Mucosa of gallbladder (tissue), 1 donor: ENCODE data around the gene RNF223. TPM values are rescaled to one million over a fixed set of nuclear protein-coding genes. Genes with fewer than 3 reads are reported as not detected.

ENCODE experiments used
- DNase-seq: peaks from one replicate; pipeline ENCODE4 v3.0.0-alpha.2; 2020; ENCODE audit warnings: low spot score
- total RNA-seq: library from RNA; stranded (reverse); gene quantifications from one replicate; pipeline ENCODE4 v1.2.1, GENCODE V29; 2021
- donor health status: DM: no; HTN: no; CAD: no.

RNF223 gene
- total RNA-seq, 1 donor from 2014 or later: 1.0 TPM

- DNase-seq: no peak
Measured at GRCh38 chr1:1046243-1046642, 27.9 kb downstream of the RNF223 start.

GRCh38 chr1:1045129-1045528 lies 29.0 kb downstream of the RNF223 start:
- no peak for DNase-seq

GRCh38 chr1:1044455-1045078 lies 29.5 kb downstream of the RNF223 start:
- DNase-seq: no peak

- DNase-seq: no peak
Measured at GRCh38 chr1:1043921-1044320, 30.2 kb downstream of the RNF223 start.

GRCh38 chr1:1043411-1043810 lies 30.7 kb downstream of the RNF223 start:
- no peak for DNase-seq

GRCh38 chr1:1042835-1043234 lies 31.3 kb downstream of the RNF223 start:
- no peak for DNase-seq

- DNase-seq: no peak
Measured at GRCh38 chr1:1041873-1042272, 32.2 kb downstream of the RNF223 start.

GRCh38 chr1:1041092-1041523 lies 33.0 kb downstream of the RNF223 start:
- no peak for DNase-seq

GRCh38 chr1:1040004-1040991 lies 33.8 kb downstream of the RNF223 start:
- DNase-seq: peak; percentile 72

GRCh38 chr1:1039145-1039910 lies 34.8 kb downstream of the RNF223 start:
- no peak for DNase-seq

- DNase-seq: no peak
Measured at GRCh38 chr1:1038694-1039093, 35.4 kb downstream of the RNF223 start.

GRCh38 chr1:1037366-1038327 lies 36.5 kb downstream of the RNF223 start:
- peak; percentile 46 for DNase-seq

GRCh38 chr1:1035291-1035943 lies 38.7 kb downstream of the RNF223 start:
- no peak for DNase-seq

GRCh38 chr1:1034439-1034781 lies 39.7 kb downstream of the RNF223 start:
- DNase-seq: no peak

- DNase-seq: no peak
Measured at GRCh38 chr1:1033731-1034438, 40.2 kb downstream of the RNF223 start.

GRCh38 chr1:1033009-1033587 lies 41.0 kb downstream of the RNF223 start:
- peak; percentile 75 for DNase-seq

GRCh38 chr1:1032424-1032823 lies 41.7 kb downstream of the RNF223 start:
- DNase-seq: no peak

- no peak for DNase-seq
Measured at GRCh38 chr1:1031659-1032235, 42.4 kb downstream of the RNF223 start.
